GM12864 (cell line): ENCODE results near the gene SEC22C.
A peak's percentile ranks its signal among the peaks of the same experiment; 100 is the strongest.

Experiments used
- DNase-seq: peaks from one replicate; pipeline ENCODE4 v3.0.0-alpha.2; 2011; ENCODE audit warnings: low read depth
- H3K4me3 ChIP-seq: 2 replicates; pipeline ENCODE4 v1.5.1; 2011; ENCODE audit warnings: mild to moderate bottlenecking, low read depth, low read length, control low read depth
- CTCF ChIP-seq: IDR thresholded peaks from 2 replicates; pipeline ENCODE4 v1.5.1; 2011; ENCODE audit warnings: low read depth, mild to moderate bottlenecking, moderate library complexity, low read length, control low read depth, inconsistent platforms; ENCODE audit errors: missing control alignments

The SEC22C gene

DNA sequence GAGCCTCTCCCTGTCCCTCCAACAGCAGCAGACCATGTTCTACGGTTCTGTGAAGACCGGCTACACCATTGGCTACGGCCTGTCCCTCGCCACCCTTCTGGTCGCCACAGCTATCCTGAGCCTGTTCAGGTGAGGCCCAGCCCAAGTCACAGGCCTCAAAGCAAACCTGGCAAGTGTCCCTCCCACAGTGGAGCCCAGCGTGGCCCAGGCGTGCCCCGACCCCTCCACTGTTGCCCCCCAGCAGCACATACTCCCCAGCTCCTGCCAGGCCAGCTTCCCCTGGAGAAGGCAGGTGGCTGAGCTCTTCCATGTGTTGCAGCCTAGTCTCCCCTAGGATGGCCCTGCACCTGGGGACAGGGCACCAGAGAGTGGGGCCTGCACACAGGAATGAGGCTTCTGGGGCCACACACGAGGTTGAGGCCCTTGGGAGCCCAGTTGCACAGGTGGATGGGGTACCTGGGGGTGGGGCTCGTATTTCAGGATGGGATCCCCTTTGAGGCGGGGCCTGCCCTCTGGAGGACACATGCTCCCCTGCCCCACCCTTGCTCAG is 54.3 kb downstream of the SEC22C start:
- no peak for DNase-seq
- no peak overlapping the region for H3K4me3 ChIP-seq
- no peak for TF ChIP-seq CTCF

DNA sequence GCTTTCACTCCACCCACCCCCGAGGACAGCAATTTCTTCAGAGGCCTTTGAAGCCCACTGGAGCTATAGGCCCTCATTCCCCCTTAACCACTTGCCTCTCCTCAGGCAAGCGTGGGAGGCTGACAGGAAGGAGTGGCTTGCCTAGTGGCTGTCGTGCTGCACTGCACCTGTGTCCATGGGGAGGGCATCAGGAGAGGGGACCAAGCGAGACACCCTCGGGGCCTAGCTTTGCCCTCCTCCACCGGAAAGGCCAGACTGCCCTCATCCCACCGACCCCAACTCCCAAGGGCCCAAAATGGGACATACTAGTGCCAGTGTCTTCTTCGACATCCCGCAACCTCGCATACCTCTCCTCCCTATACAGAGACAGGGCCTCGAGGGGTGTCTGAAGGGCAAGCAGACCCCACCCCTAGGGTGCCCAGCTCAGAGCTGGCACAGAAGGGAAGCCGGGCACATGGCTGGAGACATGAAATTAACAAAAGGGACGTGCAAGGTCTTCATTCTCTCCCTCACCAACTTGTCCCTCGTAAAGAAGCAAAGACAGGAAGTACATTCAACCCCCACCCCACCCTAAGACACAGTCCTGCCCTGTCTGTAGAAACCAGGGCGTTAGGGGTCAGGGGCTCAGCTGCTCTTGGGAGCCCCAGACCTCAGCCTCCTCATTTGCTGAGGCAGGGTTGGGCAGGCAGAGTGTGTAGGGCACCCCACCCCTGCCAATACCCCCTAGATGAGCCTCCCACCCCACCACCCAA is 55.0 kb downstream of the SEC22C start:
- TF ChIP-seq CTCF = peak; percentile 21

GRCh38 chr3:42525736-42526345 is 55.9 kb downstream of the SEC22C start:
- no peak overlapping the region for H3K4me3 ChIP-seq
- no peak for DNase-seq
- TF ChIP-seq CTCF = no peak

More for the DNA sequence above, 55.0 kb downstream of the SEC22C start:
- no peak for DNase-seq
- H3K4me3 ChIP-seq = no peak overlapping the region

GRCh38 chr3:42525212-42525611 is 56.6 kb downstream of the SEC22C start:
- no peak for DNase-seq
- H3K4me3 ChIP-seq = no peak overlapping the region

DNA sequence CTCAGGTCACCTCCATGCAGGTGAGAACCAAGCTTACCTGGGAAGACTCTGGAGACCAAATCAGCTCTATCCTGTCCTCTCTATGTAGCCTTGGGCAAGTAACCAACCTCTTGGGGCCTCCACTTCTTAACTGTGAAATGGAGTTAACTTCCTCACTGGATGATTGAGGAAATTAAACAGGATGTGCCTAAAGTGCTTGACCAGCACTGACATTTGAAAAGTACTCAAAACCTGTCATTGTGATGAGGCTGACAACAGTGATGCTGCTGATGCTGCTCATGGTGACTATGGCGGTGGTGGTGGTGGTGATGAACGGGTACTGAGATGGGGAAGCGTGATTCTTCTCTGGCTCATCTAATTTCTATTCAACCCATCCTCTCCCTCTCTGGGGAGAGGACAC is 57.0 kb downstream of the SEC22C start:
- no peak for DNase-seq
- no peak for TF ChIP-seq CTCF
- no peak overlapping the region for H3K4me3 ChIP-seq

More at GRCh38 chr3:42525212-42525611, 56.6 kb downstream of the SEC22C start:
- no peak for TF ChIP-seq CTCF

- no peak for DNase-seq
- TF ChIP-seq CTCF = no peak
- no peak overlapping the region for H3K4me3 ChIP-seq
These were observed 60.9 kb downstream of the SEC22C start for GRCh38 chr3:42520906-42521305.
